Measurements from ENCODE around the gene ZNF248.
"Not testable (repeated sequence)": the region's sequence is repeated elsewhere in the genome, so short reads cannot be mapped to it uniquely, and the experiment has no call there.

ZNF248 gene

DNA sequence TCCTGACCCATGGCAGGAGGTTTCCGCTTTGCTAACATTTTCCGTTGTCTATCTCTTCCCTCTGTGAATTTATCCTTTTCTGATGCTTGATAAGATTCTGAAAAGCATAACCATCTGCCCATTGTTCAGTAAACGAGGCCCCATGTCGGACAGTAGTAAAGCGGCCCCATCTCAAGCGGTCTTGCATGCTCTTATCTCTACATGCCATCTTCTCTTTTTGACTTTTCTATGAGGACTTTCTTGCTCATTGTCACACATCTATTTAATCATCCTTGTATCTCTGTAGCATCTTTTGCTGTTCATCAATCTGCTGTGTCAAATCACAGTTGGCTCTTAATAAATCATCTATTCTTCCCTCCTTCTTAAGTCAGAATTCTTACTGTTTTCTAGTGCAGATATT, 37.6 kb downstream of the ZNF248 start:
- DNase-seq = no peak

DNA sequence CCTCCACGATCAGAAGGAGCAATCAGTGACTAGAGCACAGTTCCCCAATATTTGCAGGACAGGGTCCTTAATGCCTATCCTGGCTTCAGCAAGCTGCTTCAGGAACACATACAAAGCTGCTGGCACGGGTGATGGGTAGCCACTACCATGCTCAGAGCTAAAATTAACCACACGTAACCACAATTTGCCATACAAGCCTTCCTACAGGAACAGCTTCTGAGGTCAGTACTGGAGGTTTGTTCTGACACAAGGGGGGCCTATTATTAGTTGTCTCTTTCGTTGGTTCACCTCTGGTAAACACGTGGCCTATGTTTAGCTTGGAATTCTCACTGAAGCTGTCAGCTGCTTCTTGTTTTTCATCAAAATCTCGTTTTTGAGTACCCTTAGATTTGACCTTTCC, 41.1 kb downstream of the ZNF248 start:
- DNase-seq = no peak

DNA sequence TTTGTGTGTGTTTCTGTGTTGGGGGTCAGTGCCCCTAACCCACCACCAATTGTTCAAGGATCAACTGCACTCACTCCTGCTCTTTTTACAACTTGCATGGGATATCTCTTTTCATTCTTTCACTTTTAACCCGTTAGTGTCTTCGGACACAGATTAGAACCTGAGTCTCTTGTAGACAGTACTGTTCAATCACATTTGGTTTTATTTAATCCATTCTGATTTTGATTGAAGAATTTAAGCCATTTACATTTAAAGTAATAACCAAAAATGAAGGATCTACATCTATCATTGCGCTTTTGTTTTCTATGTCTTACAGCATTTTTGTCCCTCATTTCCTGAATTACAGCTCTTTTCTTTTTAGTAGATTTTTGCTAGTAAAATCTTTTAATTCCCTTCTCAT, 43.6 kb downstream of the ZNF248 start:
- DNase-seq = no peak

DNA sequence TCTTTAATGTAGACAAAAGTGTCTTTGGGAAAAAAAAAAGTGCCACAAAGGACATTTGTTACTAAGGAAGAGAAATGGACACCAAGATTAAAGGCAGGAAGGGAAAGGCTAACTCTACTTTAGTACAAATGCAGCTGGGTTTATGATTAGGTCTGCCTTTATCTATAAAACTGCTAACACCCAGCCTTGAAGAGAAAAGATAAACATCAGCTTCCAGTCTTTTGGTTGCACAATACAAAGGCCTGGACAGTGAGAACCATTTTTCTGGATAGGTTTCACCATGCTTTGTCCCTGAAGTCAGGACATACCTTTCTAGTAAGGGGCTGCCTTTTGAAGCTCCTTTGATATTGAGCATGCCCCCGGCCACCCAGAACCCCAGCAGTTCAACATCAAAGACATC, 45.1 kb downstream of the ZNF248 start:
- DNase-seq = no peak

DNA sequence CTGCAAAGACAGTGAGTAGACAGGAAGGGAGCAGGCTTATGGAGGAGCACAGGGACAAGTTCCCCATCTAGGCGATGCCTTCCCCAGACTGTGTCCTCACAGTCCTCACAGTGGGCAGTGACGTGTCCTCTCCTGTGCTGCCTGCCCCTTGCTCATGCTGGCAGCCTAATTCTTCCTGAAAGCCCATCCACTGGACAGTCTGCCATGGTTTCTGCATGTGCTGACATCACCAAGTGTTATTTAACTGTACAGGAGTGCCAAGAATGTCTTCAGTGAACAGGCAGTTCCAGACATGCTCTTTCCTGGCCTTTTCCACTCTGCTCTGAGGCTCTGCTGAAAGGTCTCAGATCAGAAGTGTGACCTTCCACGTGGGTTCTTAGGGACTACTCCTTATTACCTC, 54.1 kb downstream of the ZNF248 start:
- DNase-seq = no peak

DNA sequence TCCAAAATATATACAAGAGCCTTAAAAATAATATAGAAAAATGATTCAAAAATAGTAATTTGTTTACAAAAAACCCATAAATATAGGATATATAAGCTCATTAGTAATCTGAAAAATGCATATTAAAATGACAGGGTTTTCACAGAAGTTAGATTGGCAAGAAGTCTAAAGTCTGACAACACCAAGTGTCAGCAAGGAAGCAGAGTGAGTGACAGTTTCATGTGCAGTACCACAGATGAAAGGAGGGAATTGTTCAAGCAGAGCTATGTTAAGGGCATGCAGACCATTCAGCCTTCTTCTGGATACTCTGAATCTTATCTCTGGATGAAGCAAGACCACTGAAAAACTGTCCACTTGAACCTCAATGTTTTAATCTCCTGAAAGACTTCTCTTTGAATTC, 55.9 kb downstream of the ZNF248 start:
- DNase-seq = no peak

DNA sequence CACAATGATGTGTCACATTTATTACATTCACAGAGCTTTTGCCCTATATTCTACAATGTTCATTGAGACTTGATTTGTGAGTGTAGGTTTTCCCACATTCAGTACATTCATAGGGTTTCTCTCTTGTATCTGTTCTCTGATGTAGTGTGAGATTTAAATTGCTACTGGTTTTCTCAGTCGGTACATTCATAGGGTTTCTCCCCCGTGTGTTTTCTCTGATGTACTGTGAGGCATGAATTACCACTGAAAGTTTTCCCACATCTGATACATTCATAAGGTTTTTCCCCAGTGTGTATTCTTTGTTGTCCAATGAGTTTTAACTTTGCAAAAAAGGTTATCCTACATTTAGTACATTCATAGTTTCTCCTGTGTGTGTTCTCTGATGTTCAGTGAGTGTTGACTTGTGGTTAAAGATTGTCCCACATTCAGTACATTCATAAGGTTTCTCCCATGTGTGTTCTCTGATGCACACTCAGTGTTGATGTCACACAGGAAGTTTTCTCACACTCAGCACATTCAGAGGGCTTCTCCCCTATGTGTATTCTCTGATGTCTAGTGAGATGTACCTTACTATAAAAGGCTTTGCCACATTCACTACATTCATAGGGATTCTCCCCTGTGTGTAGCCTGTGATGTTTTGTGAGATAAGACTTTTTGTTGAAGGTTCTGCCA, 63.0 kb downstream of the ZNF248 start:
- DNase-seq = no peak

DNA sequence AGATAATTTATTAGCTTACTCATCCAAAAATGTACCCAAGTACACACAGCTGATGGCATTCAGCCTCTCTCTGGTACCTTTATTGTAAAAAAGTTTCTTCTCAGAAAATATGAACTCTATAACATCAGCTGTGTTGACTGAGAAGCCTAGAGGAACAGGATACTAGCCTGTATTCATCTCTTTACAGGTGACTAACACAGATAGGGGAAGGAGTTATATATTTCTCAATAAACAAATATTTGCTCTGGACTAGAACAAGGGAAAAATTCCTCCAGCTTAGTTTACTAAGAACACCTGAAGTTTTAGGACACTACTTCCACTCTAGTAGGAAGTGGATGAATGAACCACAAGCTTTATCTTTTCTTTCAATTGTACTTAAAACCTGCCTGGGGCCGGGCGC, 67.8 kb downstream of the ZNF248 start:
- no peak for DNase-seq

DNA sequence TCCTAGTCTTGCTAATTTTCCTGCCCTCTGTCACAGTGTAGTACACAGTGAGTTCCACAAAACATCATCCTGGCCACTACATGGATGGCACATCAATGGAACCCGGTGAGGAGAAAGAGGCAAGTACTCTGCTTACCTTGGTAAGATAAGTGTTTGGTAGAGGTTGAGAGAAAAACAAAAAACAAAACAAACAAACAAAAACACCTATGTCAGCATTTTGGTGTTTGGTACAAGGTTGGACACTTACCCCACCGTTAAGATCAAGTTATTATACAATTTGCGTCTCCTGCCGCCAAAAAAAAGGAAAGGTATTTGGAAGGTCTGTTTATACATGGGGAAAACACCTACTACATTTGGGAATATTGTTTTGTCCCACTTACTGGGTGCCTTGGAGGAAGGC, 72.7 kb downstream of the ZNF248 start:
- no peak for DNase-seq

DNA sequence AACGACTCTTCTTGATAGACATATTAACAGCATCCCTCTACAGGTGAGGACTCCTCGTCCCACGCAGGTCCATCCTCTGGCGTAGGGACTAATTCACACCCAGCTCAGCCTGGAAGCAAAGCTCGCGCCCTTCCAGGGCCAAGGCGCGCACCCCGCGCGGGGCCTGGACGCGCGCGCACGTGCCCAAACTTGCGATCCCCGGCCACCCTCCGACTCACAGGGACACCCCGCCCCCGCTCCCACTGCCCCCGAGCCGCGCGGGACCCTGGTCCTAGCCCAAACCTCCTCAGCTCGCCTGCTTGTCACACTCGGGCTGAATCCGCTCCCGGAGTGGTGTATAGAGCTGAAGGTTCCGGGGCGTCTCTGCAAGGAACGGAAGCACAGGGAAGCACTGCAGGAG, 76.9 kb downstream of the ZNF248 start:
- no peak for DNase-seq

DNA sequence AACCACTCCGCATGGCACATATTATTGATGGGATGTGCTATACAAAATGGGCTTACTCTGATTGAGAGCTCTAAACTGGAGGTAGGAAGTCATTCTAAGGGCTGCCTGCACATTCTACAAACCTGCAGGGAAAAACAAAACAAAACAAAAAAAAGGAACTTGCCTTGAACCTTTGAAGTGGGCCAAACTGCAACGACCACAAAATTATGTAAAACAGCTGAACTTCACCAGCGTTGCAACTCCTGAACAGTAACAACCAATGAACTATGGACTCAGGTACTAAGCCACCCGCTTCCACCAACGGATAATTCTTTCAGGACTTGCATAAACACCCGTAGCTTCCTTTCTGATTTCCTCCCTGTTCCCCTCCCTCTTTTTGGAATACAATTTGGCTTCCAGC, 80.4 kb downstream of the ZNF248 start:
- no peak for DNase-seq

DNA sequence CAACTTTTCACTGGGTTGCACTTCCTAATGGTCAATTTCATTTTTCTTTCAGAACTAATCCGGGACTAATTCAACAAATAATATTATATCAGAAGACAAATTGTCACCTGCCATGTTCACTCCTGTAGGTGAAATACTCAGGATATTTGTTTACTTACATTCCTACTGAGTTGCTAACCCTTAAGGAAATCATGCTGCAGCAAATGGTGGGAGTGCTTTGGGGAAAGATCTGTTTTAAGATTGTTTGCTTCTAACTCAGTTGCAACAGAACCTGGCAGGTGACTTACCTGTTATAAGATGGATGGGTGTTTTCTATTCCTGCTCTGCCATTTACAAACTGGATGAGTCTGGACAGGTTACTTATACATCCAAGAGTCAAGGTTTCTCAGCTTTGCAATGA, 81.8 kb downstream of the ZNF248 start:
- DNase-seq = no peak

DNA sequence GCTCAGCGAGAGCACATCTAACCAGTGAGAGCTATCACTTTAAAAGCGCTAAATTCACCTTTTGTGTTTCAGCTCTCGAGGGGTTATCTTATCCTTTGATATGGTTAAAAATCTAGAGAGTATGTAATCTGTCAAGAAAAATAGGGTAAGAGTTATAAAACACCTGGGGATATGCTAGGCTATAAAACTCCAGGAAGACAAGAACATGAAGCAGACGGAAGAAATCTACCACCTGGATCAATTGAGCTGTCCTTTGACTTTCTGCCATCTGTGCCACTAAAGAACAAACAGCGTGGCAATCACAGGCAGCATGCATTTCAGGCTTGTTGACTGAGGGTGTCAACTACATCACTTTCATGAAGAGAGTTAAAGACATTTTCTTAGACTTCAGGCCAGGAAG, 83.1 kb downstream of the ZNF248 start:
- DNase-seq = no peak

DNA sequence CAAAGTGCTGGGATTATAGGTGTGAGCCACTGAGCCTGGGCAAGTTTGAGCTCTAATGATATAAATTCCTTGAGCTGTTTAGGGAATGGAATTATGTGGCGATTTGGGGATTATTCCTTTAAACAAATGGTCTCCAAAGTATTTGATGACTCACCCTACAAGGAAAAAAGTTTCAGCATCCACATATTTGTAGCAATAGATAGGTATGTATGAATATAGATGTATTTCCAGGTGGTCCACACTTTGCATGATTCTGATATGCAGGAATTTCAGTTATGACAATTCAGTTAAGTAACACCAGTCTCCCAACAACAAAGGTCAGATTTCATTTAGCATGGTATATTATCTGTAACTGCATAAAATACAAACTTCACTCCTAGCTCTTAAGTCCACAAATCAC, 92.2 kb downstream of the ZNF248 start:
- DNase-seq = no peak

DNA sequence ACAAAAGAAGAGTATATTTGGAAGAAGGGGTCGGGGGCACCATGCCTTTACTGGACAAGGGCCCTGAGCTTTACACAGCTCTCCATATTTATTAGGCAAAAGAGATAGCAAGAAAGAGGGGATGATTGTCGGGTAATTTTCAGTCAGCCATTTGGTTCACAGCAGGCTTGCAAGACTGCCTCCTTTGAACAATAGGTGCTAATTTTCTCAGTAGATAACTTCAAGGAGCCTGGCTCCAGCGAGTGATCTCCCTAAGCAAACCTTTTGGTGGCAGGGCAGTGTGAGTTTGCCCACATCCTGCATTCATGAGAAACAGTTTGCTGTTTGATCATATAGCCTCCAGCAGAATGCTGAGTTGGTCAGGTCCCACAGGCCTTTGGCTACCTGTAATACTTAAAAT, 94.3 kb downstream of the ZNF248 start:
- no peak for DNase-seq

DNA sequence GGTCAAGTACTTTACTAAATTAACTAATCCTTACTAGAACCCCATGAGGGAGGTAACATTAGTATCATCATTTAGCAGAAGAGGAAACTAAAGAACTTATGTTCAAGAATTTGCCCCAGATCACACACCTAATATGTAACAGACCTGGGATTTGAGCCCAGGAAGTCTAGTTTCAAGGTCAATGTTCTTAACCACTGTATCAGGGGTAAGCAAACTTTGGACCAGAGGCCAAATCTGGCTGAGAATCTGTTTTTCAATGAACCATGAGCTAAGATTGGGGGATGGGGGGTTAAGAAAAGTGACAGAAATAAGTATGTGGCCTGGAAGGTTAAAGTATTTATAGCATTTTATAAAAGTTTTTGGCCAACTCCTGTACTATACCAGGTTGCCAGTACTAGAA, 95.1 kb downstream of the ZNF248 start:
- no peak for DNase-seq

DNA sequence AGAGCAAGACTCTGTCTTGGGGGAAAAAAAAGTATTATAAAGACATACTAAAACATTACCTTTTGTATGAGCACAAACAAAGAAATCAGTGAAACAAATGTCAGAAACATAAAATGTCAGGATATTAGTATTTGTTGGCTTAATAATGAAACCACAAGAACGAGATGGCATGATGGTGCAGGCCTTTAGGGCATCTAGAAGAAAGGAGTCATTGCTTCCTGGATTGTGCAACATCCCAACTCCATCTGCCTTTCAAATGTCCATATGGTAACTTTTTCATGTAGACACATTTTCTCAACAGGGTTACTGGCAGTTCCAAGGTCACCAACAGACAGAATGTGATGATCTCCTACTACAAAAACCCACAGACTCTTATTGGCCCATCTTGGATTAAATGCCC, 96.6 kb downstream of the ZNF248 start:
- DNase-seq = no peak

DNA sequence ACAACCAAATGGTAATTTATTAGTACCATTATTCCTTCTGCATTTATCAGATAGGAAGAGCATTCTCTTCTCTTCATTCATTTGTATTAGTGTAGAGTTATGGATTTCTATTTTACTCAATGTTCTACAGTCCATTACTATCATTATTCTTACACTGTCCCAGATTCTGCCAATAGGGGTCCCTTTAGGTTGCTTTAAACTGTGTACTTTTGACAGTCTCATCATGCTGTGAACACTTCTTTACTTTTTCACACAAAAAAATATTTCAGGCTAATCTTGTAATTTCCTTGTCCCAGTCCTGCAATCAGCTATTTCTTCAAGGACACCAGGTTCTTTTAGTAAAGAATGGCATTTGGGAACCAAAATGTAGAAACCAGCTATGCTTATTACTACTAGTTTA, 99.3 kb downstream of the ZNF248 start:
- no peak for DNase-seq

DNA sequence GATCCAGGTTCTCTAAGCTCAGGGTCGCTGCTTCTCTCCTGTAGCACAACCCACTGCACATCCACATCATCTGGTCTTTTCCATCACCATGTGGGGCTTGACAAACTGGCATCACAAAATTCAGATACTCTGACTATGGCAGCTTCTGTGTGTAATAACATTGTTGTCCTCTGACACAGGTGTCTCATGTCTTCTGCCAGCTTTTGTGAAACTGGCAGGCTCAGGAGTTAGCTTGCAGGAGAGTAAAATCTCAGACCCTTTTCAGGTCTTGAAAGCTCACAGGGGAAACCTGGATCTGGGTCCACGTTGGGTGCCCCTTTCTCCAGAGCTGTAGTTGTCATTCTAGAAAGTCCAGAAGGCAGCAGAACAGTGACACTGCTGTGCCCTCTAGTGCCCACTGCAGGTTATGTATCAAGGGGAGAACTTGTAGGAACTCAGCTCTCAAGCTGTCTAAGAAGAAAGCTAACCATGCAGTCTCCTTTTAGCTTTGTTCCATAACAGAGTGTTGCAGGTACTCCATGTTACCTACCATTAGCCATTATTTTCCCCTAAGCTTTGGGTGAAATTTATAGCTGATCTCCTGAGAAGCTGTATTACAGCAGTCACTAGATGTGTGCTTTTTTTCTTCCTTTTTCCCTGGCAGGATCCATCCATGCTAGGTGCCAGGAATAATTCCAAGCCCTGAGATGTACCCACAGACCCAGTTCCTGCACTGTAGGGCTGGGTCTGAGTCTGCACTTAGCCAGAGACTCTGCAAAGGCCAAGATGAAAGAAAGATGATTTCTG, 102.7 kb downstream of the ZNF248 start:
- no peak for DNase-seq

DNA sequence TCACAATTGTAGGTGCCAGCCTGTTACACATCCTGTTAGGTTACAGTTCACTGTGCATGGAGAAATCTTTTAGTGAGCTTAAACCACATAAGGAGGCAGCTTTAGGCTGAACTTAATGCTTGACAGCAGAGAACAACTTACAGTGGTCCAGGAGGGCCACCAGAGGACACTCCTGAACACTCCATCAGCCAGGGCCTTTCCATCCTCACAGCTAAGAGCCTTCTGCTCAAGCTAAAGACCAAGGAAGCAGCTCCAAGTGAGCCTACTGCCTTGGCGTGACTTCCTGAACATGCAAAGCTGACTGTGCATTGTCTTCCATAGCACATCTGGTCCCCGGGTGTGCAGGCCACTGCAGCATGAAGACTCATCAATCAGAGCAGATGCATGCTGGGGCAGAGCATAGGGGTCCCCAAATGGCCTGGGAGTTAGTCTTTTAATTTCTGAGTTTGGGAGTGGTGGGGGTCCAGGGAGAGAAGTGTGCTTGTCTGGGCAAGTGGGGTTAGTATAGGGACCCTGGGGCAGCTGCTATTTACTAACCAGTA, 105.0 kb downstream of the ZNF248 start:
- DNase-seq = no peak

DNA sequence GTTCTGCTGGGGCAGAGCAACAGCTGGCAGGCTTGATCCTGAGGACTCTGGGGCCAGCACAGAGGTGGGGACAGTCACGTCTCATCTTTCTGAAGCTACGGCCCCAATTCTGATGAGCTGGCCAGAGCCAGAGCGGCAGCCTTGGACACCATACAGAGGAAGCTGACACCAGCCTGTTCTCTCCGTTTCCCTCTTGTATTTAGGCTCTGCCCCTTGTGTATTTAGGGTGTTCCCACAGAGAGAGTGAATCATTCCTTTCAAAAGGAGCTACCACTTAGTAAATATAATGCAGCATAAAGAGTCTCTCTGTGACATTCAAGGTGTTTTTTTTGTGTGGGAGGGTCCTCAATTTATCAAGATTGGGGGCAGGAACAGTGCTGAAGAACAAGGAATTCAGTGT, 109.2 kb downstream of the ZNF248 start:
- no peak for DNase-seq

DNA sequence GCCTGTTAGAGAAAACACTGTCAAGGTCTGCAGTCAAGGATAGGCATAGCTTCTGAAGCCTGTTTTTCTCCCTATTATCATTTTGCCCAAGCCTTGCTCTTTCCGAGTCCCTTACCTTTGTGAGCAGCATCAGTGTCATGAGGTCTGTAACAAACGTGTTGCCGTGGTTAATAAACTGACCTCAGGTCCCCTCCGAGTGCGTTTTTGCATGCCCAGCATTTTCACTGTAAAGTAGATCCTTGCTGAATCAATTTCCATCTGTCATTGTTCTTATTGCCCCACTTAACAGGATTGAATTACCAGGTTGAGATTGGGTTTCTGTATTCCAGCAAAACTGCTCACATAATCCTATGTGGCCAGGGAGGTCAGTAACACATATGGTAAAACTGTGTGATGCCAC, 110.3 kb downstream of the ZNF248 start:
- no peak for DNase-seq

DNA sequence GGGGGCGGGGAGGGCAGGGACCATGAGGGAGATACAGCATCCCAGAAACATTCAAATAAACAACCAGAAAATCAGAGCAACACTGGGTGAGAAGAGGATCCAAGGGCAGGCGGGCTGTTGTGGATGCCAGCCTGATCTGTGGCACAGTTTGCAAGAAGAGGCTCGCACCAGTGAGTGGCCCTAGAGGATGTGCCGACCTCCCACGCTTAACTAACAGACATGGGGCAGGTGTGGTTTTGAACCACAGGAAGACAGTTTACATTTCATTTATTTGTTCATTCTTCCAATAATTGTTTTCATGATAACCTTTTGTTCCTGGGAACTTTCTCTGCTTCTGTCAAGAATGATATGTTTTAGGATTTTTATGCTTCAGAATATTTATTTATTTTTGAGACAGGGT, 115.6 kb downstream of the ZNF248 start:
- DNase-seq = no peak

DNA sequence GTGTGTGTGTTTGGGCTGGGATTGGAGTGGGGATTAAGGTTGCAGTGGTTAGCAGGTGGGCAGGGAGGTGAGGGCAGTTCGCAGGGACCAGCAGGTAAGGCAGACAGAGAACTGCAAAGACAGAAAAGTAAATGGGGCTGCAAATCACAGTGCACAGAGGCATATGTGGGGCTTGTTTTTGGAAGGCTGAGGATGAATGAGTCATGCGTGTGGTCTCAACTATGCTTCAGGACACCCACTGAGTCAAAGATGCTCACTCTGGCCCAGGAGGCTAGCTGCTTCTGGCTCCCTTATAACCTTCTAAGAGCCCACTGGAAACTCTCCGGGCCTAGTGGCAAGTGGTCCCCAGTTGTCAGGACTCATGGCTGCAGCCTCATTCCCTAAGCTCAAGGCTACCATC, 118.2 kb downstream of the ZNF248 start:
- no peak for DNase-seq

DNA sequence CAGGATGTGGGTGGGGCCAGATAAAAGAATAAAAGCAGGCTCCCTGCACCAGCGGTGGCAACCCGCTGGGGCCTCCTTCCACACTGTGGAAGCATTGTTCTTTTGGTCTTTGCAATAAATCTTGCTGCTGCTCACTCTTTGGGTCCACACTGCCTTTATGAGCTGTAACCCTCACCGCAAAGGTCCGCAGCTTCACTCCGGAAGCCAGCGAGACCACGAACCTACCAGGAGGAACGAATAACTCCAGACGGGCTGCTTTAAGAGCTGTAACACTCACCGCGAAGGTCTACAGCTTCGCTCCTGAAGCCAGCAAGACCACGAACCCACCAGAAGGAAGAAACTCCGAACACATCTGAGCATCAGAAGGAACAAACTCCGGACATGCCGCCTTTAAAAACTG, 119.2 kb downstream of the ZNF248 start:
- not testable (repeated sequence) for DNase-seq

All from NCI-H2107 (cell line).